H54 (cell line): ENCODE measurements around the gene SETD3.

Experiments
- DNase-seq: peaks from one replicate; pipeline ENCODE4 v3.0.0; 2011; ENCODE audit warnings: low spot score, mixed read lengths; ENCODE audit not compliant: insufficient read length
- FAIRE-seq: peaks from 3 replicates; lab custom pipeline; 2011; peaks lifted over from hg19 to GRCh38; lab: Jason Lieb, UNC
- POLR2A ChIP-seq: IDR thresholded peaks from 2 replicates; pipeline ENCODE4 v1.6.1; 2011; ENCODE audit warnings: low read depth, mild to moderate bottlenecking, low read length

Gene SETD3

DNA sequence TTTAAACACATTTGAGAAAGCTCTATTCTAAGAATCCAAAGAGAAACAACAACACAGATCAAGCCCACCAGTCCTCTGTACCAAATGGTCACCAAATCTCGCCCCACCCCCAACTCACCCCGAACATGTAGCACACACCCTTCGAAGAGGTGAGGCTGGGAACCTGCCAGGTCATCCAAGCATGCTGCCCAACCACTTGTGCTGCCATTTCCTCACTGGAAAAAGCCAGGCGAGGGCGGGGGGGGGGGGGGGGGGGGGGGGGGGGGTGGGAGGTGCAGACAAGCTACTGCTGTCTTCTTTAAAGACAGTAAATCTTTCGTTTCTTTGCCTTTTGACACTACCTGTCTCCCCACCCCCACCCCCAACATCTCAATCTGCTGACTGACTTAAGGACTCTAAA is 59.9 kb downstream of the SETD3 start:
- DNase-seq (no peak), FAIRE-seq (no peak)
- TF ChIP-seq POLR2A = no peak

- FAIRE-seq (no peak), DNase-seq (no peak)
- TF ChIP-seq POLR2A = no peak
Measured at GRCh38 chr14:99419905-99420304, 60.8 kb downstream of the SETD3 start.

DNA sequence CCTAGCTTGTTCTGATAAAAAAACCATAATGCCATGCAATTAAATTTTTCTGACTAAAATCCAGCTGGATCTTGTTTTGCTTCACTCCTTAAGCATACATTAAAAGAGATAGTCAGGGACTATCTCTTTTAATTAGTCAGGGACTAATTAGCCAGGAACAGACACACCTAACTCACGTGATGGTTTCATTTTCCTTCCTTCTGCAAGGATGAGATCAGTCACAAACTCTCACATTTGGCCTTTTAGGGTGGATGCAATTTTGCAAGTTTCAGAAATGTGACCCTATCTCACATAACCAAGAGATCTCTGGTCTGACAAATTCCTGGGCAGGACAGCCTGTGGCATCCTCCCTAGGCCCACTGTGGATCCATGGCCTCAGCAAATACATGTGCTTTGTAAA is 62.4 kb downstream of the SETD3 start:
- no peak for TF ChIP-seq POLR2A
- FAIRE-seq (no peak), DNase-seq (no peak)

DNA sequence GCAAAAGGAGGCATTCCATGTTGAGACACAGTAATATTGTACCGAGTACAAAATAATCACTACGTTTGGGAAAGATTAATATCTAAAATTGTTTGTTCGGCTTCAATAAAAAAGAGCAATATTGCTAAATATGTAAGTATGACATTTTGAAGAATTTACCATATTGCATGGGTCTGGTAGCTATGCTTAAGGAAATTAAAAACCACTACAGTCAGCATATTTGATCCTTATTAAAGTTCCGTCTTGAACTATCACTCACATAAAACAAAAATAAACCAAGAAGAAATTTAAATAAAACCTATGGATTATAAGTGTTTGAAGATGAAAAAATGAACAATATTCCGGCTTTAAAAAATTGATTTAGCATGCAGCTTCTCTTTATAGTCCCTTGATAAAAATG is 63.8 kb downstream of the SETD3 start:
- DNase-seq = no peak
- no peak for TF ChIP-seq POLR2A
- FAIRE-seq = no peak

GRCh38 chr14:99415496-99416281 is 65.0 kb downstream of the SETD3 start:
- DNase-seq (peak; percentile 56), FAIRE-seq (peak; percentile 95)
- TF ChIP-seq POLR2A = no peak

GRCh38 chr14:99413911-99414310 is 66.7 kb downstream of the SETD3 start:
- TF ChIP-seq POLR2A = no peak
- no peak for FAIRE-seq

DNA sequence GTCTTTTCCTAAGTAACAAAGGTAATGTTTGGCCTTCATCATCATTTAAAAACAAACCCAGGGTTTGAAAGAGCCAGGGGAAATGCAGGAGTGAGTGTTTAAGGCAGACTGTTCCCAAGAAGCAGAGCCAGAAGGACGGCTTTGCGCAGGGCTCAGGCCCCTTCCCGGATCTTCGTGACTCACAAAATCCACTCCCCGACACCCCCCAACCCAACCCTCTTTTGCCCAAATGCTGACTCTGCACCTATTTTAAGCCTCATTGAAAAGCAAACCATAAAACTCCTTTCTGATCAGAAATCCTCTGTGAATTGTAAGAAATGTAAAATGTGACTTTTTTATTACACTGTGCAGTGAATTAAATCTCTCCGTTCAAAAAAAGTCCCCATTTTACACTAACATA is 67.5 kb downstream of the SETD3 start:
- no peak for FAIRE-seq
- no peak for DNase-seq
- no peak for TF ChIP-seq POLR2A

More at GRCh38 chr14:99413911-99414310, 66.7 kb downstream of the SETD3 start:
- DNase-seq = no peak

- FAIRE-seq (no peak), DNase-seq (no peak)
- TF ChIP-seq POLR2A = no peak
Measured at GRCh38 chr14:99412117-99413061, 68.3 kb downstream of the SETD3 start.

GRCh38 chr14:99410019-99410418 is 70.6 kb downstream of the SETD3 start:
- DNase-seq = no peak
- no peak for FAIRE-seq
- no peak for TF ChIP-seq POLR2A

- no peak for TF ChIP-seq POLR2A
- no peak for FAIRE-seq
Measured at GRCh38 chr14:99408971-99409289, 71.7 kb downstream of the SETD3 start.

DNA sequence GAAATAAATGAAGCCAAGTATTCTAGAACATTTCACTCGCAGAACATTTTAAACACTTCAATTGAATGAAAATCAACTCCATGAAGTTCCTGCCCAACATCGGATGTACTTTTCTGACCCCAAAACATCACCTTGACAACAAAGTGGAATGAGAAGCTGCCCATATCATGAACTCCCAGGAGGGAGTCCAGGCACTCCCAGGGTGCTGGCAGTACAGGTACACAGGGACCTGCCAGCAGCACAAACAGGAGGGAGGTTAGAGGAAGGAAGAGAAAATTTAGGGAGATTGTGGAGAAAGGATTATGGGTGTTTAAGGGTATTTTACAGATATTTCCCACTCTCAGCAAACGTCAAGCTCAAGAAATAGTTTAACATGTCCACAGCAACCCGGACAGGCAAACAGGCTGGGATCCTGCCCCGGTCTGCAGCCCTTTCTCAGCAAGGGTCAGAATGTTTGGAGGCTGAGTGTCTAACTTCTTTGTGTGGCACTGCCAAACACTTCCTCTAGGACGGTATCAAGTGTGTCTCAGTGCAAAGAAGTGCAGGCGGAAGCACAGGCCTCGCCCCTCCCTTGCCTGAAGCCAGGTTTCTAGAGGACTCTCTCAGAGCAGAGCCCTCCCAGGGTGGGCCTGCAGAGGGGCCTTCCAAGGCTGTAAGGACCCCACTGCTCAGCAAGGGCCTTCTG is 72.2 kb downstream of the SETD3 start:
- FAIRE-seq (no peak), DNase-seq (no peak)
- TF ChIP-seq POLR2A = no peak

More at GRCh38 chr14:99408971-99409289, 71.7 kb downstream of the SETD3 start:
- no peak for DNase-seq

DNA sequence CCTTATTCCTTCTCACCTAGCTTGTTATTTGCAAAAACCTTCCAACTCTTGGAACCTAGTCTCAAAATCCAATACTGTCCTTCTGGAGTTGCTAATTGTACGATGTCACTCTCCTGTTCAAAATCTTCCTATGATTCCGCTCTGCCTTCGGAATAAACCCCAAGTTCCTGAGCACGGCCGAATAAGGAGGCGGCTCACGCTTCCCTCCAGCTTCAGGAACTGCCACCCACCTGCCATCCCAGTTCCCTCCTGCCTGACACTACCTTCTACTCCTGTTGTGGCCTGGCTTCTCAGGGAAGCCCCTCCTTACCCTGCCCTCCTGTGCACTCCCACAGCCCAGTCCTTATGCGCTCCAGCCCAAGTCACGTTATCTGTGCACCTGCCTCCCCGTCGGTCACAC is 73.2 kb downstream of the SETD3 start:
- no peak for FAIRE-seq
- no peak for TF ChIP-seq POLR2A
- DNase-seq = no peak

DNA sequence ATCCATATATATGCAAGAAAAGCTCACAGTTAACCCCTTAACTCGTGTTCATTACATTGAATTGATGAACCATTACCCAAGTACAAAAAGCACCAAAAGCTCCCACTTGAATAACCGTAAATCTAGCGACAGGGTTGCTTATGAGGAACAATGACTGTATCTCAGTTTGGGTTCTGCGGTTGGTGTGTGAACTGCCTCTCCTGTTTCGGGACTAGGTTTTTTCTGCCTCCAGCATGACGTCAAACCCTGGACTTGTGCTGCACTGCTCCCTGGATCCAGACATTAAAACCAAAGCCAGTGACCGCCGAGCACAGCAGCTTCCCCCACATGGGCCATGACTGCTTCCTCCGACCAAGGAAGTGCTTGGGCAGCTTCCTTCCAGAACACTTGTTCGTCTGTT is 77.7 kb downstream of the SETD3 start:
- DNase-seq = no peak
- TF ChIP-seq POLR2A = no peak
- FAIRE-seq = no peak

- no peak for FAIRE-seq
- no peak for TF ChIP-seq POLR2A
Measured at GRCh38 chr14:99402285-99402648, 78.4 kb downstream of the SETD3 start.

More at GRCh38 chr14:99402285-99402648, 78.4 kb downstream of the SETD3 start:
- DNase-seq = no peak
